Colonic mucosa (tissue), 4 donors: ENCODE measurements around the gene CD99. TPM values are rescaled to one million over a fixed set of nuclear protein-coding genes. Genes with fewer than 3 reads are reported as not detected.

Experiments used
- DNase-seq: peaks from one replicate; pipeline ENCODE4 v3.0.0-alpha.2; 2020
- H3K27ac ChIP-seq: fragments of 200-600 bp; one replicate; pipeline ENCODE4 v1.8.0; 2021
- H3K27me3 ChIP-seq: fragments of 200-600 bp; one replicate; pipeline ENCODE4 v1.8.0; 2021
- H3K36me3 ChIP-seq: fragments of 200-600 bp; one replicate; pipeline ENCODE4 v1.8.0; 2021
- H3K4me1 ChIP-seq: fragments of 200-600 bp; one replicate; pipeline ENCODE4 v1.8.0; 2021; ENCODE audit warnings: mild to moderate bottlenecking
- H3K4me3 ChIP-seq: fragments of 200-600 bp; one replicate; pipeline ENCODE4 v1.8.0; 2021
- H3K9ac ChIP-seq, 2 donors: one replicate each; pipeline ENCODE4 v1.7.0; 2013; ENCODE audit warnings: control low read depth in 2 of 2, low read depth in 2 of 2, low read length in 2 of 2
- H3K9me3 ChIP-seq: fragments of 200-600 bp; one replicate; pipeline ENCODE4 v1.8.0; 2021
- CTCF ChIP-seq: fragments of 200-600 bp; IDR thresholded peaks from one replicate; pipeline ENCODE4 v1.8.0; 2022; ENCODE audit warnings: antibody characterized with exemption, mild to moderate bottlenecking
- intact Hi-C: fragments of 100-400 bp; cut with DNase I; formaldehyde crosslinking; loops from one replicate; pipeline ENCODE4 v1.14.1; 2022
- total RNA-seq, 2 donors: library from RNA; stranded (reverse); fragmentation: NEBNext Ultra II Directional in 1 of 2; extraction: Animal tissue kit (Norgen Biotek cat#: 25700) in 1 of 2; gene quantifications; one replicate each; pipeline ENCODE4 v1.2.1, GENCODE V29; 2021
- donor health status: healthy.
- donor health status: DM: no; HTN: no; CAD: no.
- donor health status: DM: no; HTN: no; CAD: no.

Gene CD99
- total RNA-seq, 2 donors from 2014 or later, result 168 to 202 TPM

GRCh38 chrX:2714551-2714950 lies 23.5 kb downstream of the CD99 start:
- Histone ChIP-seq H3K9me3 (no peaks in the 10 kb centered on the region), H3K36me3 (no peaks in the 10 kb centered on the region), H3K27ac (no peak overlapping the region), H3K4me1 (peaks cover 3% of the 10 kb centered on the region), H3K9ac (no peak overlapping the region), H3K27me3 (no peaks in the 10 kb centered on the region), H3K4me3 (no peak overlapping the region)
- DNase-seq, result no peak
- TF ChIP-seq CTCF, result no peak
- intact Hi-C loops, result no loop called here

GRCh38 chrX:2715066-2715600 lies 24.0 kb downstream of the CD99 start:
- Histone ChIP-seq H3K27ac (no peak overlapping the region), H3K9ac (no peak overlapping the region), H3K9me3 (no peaks in the 10 kb centered on the region), H3K27me3 (no peaks in the 10 kb centered on the region), H3K4me3 (no peak overlapping the region), H3K36me3 (no peaks in the 10 kb centered on the region), H3K4me1 (no peaks in the 10 kb centered on the region)
- intact Hi-C loops, result no loop called here
- no peak for TF ChIP-seq CTCF
- DNase-seq, result no peak

GRCh38 chrX:2717312-2717711 lies 26.2 kb downstream of the CD99 start:
- H3K27ac ChIP-seq, result no peak overlapping the region
- no peaks in the 10 kb centered on the region for H3K9me3 ChIP-seq
- DNase-seq, result no peak
- no peaks in the 10 kb centered on the region for H3K27me3 ChIP-seq
- H3K4me1 ChIP-seq, result no peaks in the 10 kb centered on the region
- no peaks in the 10 kb centered on the region for H3K36me3 ChIP-seq
- H3K4me3 ChIP-seq, result no peak overlapping the region
- no peak overlapping the region for H3K9ac ChIP-seq
- TF ChIP-seq CTCF, result no peak
- intact Hi-C loops, result no loop called here

GRCh38 chrX:2718821-2719220 lies 27.7 kb downstream of the CD99 start:
- no peaks in the 10 kb centered on the region for H3K27me3 ChIP-seq
- no peaks in the 10 kb centered on the region for H3K36me3 ChIP-seq
- H3K9ac ChIP-seq, result no peak overlapping the region
- no peak for TF ChIP-seq CTCF
- no peak for DNase-seq
- H3K9me3 ChIP-seq, result no peaks in the 10 kb centered on the region
- intact Hi-C loops, result no loop called here
- H3K4me1 ChIP-seq, result no peaks in the 10 kb centered on the region
- H3K27ac ChIP-seq, result no peak overlapping the region
- H3K4me3 ChIP-seq, result no peak overlapping the region

- no peak overlapping the region for H3K27ac ChIP-seq
- DNase-seq, result no peak
- no peak overlapping the region for H3K4me3 ChIP-seq
- intact Hi-C loops, result no loop called here
- no peaks in the 10 kb centered on the region for H3K9me3 ChIP-seq
- no peaks in the 10 kb centered on the region for H3K4me1 ChIP-seq
- no peak for TF ChIP-seq CTCF
- no peak overlapping the region for H3K9ac ChIP-seq
- H3K36me3 ChIP-seq, result no peaks in the 10 kb centered on the region
- H3K27me3 ChIP-seq, result no peaks in the 10 kb centered on the region
Measured at GRCh38 chrX:2719774-2720447, 28.8 kb downstream of the CD99 start.
